Activated T-cell treated with anti-CD3 and anti-CD28 coated beads, Interleukin-2, amount 50 U/mL, for 24 hours (primary cell): Measurements from ENCODE around the gene SFPQ.
"Not testable (repeated sequence)": the region's sequence is repeated elsewhere in the genome, so short reads cannot be mapped to it uniquely, and the experiment has no call there.

ENCODE experiments used
- DNase-seq: peaks from one replicate; pipeline ENCODE4 v3.0.0-alpha.2; 2020
- H3K27ac Mint-ChIP-seq: 2 replicates; pipeline ENCODE4 v1.8.0; 2020; ENCODE audit warnings: mild to moderate bottlenecking, mixed read lengths
- H3K27me3 Mint-ChIP-seq: 2 replicates; pipeline ENCODE4 v1.8.0; 2020; ENCODE audit warnings: mixed read lengths
- H3K36me3 Mint-ChIP-seq: 2 replicates; pipeline ENCODE4 v1.8.0; 2020; ENCODE audit warnings: low read depth, mixed read lengths
- H3K4me1 Mint-ChIP-seq: 2 replicates; pipeline ENCODE4 v1.8.0; 2020; ENCODE audit warnings: low read depth, mixed read lengths
- H3K4me3 Mint-ChIP-seq: 2 replicates; pipeline ENCODE4 v1.8.0; 2020; ENCODE audit warnings: mild to moderate bottlenecking, moderate library complexity, mixed read lengths
- H3K9me3 Mint-ChIP-seq: 2 replicates; pipeline ENCODE4 v1.8.0; 2020; ENCODE audit warnings: mixed read lengths

SFPQ gene

GRCh38 chr1:35178874-35179380 lies 14.0 kb downstream of the SFPQ start:
- Mint-ChIP-seq H3K4me3 (no peak overlapping the region), H3K36me3 (peaks cover 98% of the 10 kb centered on the region), H3K9me3 (no peaks in the 10 kb centered on the region), H3K27ac (peak overlapping the region; percentile 94), H3K4me1 (peaks cover 59% of the 10 kb centered on the region), H3K27me3 (no peaks in the 10 kb centered on the region)
- no peak for DNase-seq

GRCh38 chr1:35178295-35178695 lies 14.7 kb downstream of the SFPQ start:
- Mint-ChIP-seq H3K27ac (peak overlapping the region; percentile 94), H3K9me3 (no peaks in the 10 kb centered on the region), H3K4me1 (peaks cover 53% of the 10 kb centered on the region), H3K4me3 (peak overlapping the region; percentile 4), H3K36me3 (peaks cover 92% of the 10 kb centered on the region), H3K27me3 (no peaks in the 10 kb centered on the region)
- no peak for DNase-seq

DNA sequence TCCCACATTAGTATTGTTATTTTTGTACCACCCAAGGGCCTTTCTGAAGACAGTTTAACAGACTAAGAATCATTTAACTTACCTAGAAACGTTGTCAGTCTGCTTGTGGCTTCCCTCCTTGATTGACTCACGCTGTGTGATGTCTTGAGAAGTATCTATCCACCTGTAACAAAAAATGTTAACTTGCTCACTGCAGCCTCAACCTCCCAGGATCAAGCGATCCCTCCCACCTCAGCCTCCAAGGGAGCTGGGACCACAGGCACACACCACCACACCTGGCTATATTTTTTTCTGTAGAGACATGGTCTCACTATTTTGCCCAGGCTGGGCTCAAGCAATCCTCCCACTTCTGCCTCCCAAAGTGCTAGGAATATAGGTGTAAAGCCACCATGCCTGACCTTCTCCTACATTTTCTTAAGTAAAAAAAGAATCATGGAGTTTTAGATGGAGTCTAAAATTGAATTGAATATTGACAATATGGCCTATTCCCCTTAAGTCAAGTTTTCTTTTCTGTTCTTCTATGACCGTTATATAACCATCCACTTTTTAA lies 15.6 kb downstream of the SFPQ start:
- Mint-ChIP-seq H3K4me3 (no peak overlapping the region), H3K36me3 (peaks cover 82% of the 10 kb centered on the region), H3K4me1 (peaks cover 43% of the 10 kb centered on the region), H3K27me3 (no peaks in the 10 kb centered on the region), H3K27ac (peak overlapping the region; percentile 82), H3K9me3 (no peaks in the 10 kb centered on the region)
- no peak for DNase-seq

GRCh38 chr1:35175602-35176001 lies 17.3 kb downstream of the SFPQ start:
- peaks cover 28% of the 10 kb centered on the region for H3K4me1 Mint-ChIP-seq
- H3K9me3 Mint-ChIP-seq = no peaks in the 10 kb centered on the region
- no peak for DNase-seq
- H3K4me3 Mint-ChIP-seq = no peak overlapping the region
- H3K27me3 Mint-ChIP-seq = no peaks in the 10 kb centered on the region
- H3K36me3 Mint-ChIP-seq = peaks cover 65% of the 10 kb centered on the region
- H3K27ac Mint-ChIP-seq = no peak overlapping the region

DNA sequence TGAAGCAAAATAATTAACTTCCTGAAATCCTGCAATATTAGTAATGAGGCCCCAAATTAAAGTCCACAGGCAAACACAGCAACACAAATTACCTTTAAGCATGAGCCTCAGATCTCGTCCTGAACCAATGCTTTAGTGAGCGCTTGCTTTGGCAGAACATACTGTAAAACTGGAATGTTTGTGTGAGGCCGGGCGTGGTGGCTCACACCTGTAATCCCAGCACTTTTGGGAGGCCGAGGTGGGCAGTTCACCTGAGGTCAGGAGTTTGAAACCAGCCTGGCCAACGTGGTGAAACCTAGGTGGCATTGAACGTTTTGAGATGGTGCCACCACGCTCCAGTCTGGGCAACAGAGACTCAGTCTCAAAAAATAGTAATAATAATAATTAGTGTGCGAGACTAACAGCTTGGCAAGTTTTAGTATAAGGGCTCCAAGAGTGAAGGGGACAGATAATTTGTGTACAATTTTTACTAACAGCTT lies 17.8 kb downstream of the SFPQ start:
- H3K27me3 Mint-ChIP-seq = no peaks in the 10 kb centered on the region
- H3K36me3 Mint-ChIP-seq = peaks cover 60% of the 10 kb centered on the region
- H3K4me1 Mint-ChIP-seq = peaks cover 24% of the 10 kb centered on the region
- H3K9me3 Mint-ChIP-seq = no peaks in the 10 kb centered on the region
- H3K27ac Mint-ChIP-seq = no peak overlapping the region
- DNase-seq = no peak
- H3K4me3 Mint-ChIP-seq = no peak overlapping the region

DNA sequence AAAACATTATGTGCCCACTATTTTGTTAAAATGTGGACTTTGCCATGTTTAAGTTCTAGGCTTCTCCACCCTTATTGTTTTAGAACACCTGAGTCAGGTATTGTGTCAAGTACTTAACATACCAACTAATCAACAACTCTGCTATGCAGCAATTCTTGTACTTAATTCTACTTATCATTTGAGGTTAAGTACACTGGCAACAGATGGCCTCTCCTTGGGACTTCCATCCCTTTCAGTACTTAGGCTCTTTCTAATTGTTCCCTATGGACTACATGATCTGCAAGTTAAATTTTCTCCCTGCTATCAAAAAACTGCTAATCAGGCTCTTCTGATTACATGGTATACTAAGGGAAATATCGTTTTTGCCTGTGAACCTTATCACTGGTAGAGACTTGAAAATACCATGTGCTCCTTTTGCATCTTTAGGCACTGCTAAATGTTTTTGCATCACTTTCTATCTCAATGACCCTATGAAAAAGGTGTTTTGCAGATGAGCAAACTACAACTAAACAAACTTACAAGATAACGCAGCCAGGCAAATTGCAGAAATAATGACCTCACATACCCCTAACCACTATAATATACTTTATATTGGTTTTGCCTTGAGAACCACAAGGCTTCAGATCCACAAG lies 18.9 kb downstream of the SFPQ start:
- H3K27ac Mint-ChIP-seq = no peak overlapping the region
- peaks cover 49% of the 10 kb centered on the region for H3K36me3 Mint-ChIP-seq
- no peaks in the 10 kb centered on the region for H3K9me3 Mint-ChIP-seq
- no peaks in the 10 kb centered on the region for H3K27me3 Mint-ChIP-seq
- H3K4me3 Mint-ChIP-seq = no peak overlapping the region
- DNase-seq = no peak
- H3K4me1 Mint-ChIP-seq = peaks cover 12% of the 10 kb centered on the region

- no peak overlapping the region for H3K4me3 Mint-ChIP-seq
These were observed 19.5 kb downstream of the SFPQ start for GRCh38 chr1:35173491-35173890.

GRCh38 chr1:35172022-35172421 lies 20.9 kb downstream of the SFPQ start:
- Mint-ChIP-seq H3K4me1 (peaks cover 4% of the 10 kb centered on the region), H3K36me3 (peaks cover 29% of the 10 kb centered on the region), H3K27me3 (no peaks in the 10 kb centered on the region), H3K9me3 (no peaks in the 10 kb centered on the region), H3K4me3 (no peak overlapping the region), H3K27ac (peak overlapping the region; percentile 19)
- no peak for DNase-seq

More at GRCh38 chr1:35173491-35173890, 19.5 kb downstream of the SFPQ start:
- no peak for DNase-seq
- H3K27ac Mint-ChIP-seq = no peak overlapping the region
- no peaks in the 10 kb centered on the region for H3K27me3 Mint-ChIP-seq
- peaks cover 8% of the 10 kb centered on the region for H3K4me1 Mint-ChIP-seq
- no peaks in the 10 kb centered on the region for H3K9me3 Mint-ChIP-seq
- peaks cover 44% of the 10 kb centered on the region for H3K36me3 Mint-ChIP-seq

GRCh38 chr1:35171579-35171978 lies 21.4 kb downstream of the SFPQ start:
- no peak overlapping the region for H3K4me3 Mint-ChIP-seq
- peaks cover 25% of the 10 kb centered on the region for H3K36me3 Mint-ChIP-seq
- H3K27ac Mint-ChIP-seq = no peak overlapping the region
- DNase-seq = no peak
- H3K4me1 Mint-ChIP-seq = peaks cover 4% of the 10 kb centered on the region
- no peaks in the 10 kb centered on the region for H3K27me3 Mint-ChIP-seq
- H3K9me3 Mint-ChIP-seq = no peaks in the 10 kb centered on the region

GRCh38 chr1:35164893-35165292 lies 28.1 kb downstream of the SFPQ start:
- no peak for DNase-seq

DNA sequence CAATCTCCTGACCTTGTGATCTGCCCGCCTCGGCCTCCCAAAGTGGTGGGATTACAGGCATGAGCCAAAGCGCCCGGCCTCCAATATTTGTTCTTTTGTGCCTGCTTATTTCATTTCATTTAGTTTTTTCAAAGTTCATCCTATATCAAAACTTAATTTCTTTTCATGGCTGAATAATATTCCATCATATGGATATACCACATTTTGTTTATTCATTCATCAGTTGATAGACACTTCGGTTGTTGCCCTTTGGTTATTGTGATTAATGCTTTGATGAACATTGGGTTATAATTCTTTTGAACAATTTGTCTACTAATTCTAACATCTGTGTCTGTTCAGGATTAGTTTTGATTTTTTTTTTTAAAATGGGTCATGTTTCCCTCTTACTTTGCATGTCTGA lies 41.7 kb downstream of the SFPQ start:
- Mint-ChIP-seq H3K9me3 (no peaks in the 10 kb centered on the region), H3K27me3 (no peaks in the 10 kb centered on the region), H3K4me3 (no peak overlapping the region), H3K27ac (no peak overlapping the region), H3K36me3 (no peaks in the 10 kb centered on the region), H3K4me1 (peaks cover 9% of the 10 kb centered on the region)
- DNase-seq = no peak

More at GRCh38 chr1:35164893-35165292, 28.1 kb downstream of the SFPQ start:
- Mint-ChIP-seq H3K27me3 (no peaks in the 10 kb centered on the region), H3K4me1 (peaks cover 1% of the 10 kb centered on the region), H3K4me3 (no peak overlapping the region), H3K27ac (no peak overlapping the region), H3K9me3 (peaks cover 8% of the 10 kb centered on the region), H3K36me3 (no peaks in the 10 kb centered on the region)

DNA sequence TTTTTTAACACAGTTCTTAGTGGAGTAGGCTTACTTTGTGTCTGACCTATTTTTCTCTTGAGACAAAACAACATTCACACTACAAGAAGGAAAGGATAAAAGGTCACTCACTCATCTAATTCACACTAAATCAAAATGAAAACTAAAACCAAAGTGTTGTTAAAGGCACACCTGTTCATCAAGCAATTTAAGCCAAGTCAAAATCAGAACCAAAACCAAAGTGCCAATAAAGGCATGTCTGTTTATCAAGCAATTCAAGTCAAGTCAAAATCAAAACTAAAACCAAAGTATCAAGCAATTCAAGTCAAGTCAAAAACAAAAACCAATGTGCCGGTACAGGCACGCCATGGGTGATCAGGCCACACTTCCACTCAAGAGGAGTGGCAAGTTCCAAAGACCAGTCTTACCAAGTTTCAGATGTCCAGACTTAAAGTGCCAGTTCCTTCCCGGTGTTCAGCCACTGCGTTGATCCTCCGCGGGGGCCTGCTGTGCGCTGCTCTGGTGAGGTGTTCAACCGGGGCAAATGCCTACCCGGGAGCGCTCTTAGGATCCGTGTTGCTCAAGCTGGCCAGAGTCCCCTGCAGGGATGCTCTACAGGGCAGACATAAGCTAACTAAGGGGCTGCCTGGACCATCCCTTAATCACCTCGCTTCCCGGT lies 46.9 kb downstream of the SFPQ start:
- DNase-seq = peak; percentile 35
- not testable (repeated sequence) for H3K27ac Mint-ChIP-seq, H3K4me3 Mint-ChIP-seq, H3K27me3 Mint-ChIP-seq, H3K9me3 Mint-ChIP-seq, H3K36me3 Mint-ChIP-seq
- H3K4me1 Mint-ChIP-seq = peaks cover 12% of the 10 kb centered on the region

GRCh38 chr1:35143737-35144508 lies 49.0 kb downstream of the SFPQ start:
- H3K27ac Mint-ChIP-seq = no peak overlapping the region
- DNase-seq = no peak
- peaks cover 12% of the 10 kb centered on the region for H3K4me1 Mint-ChIP-seq
- H3K36me3 Mint-ChIP-seq = no peaks in the 10 kb centered on the region
- no peak overlapping the region for H3K4me3 Mint-ChIP-seq
- no peaks in the 10 kb centered on the region for H3K27me3 Mint-ChIP-seq
- H3K9me3 Mint-ChIP-seq = no peaks in the 10 kb centered on the region

DNA sequence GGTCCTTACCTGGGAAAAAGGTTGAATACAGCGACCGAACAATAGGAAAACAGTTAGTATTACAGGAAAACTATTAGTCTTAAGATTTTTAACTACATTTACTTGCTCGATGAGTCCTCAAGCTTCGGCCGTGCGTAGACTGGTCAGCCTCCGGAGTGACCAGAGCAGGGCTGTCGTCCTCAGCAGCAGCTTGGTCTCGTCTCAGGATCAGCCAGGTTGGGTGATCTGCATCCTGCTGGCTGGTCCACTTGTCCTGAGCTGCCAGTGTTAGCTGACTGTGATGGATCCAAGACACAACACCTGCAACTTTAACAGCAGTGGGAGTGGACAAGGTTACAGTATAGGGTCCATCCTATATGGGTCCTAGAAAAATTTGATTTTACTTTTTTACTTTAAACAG lies 50.2 kb downstream of the SFPQ start:
- H3K36me3 Mint-ChIP-seq, H3K9me3 Mint-ChIP-seq, H3K27ac Mint-ChIP-seq, DNase-seq, H3K4me3 Mint-ChIP-seq, H3K27me3 Mint-ChIP-seq: not testable (repeated sequence)
- H3K4me1 Mint-ChIP-seq = peaks cover 12% of the 10 kb centered on the region
